Thyroid gland (tissue), 4 donors: ENCODE data around the gene HHATL. TPM values are rescaled to one million over a fixed set of nuclear protein-coding genes. Genes with fewer than 3 reads are reported as not detected.

Experiments used
- DNase-seq, 2 donors: peaks; one replicate each; pipeline ENCODE4 v3.0.0-alpha.2; 2019
- H3K27ac ChIP-seq, 3 donors: fragments of 200-600 bp; sonication (generic); 1 replicate in 2 of 3; 2 replicates in 1 of 3; pipeline ENCODE4 v1.5.1; 2016 to 2019; ENCODE audit warnings: mild to moderate bottlenecking in 1 of 3, moderate library complexity in 1 of 3
- H3K27me3 ChIP-seq: fragments of 200-600 bp; sonication (generic); one replicate; pipeline ENCODE4 v1.5.1; 2019
- H3K36me3 ChIP-seq, 2 donors: fragments of 200-600 bp; sonication (generic); one replicate each; pipeline ENCODE4 v1.5.1; 2016 to 2019
- H3K4me1 ChIP-seq, 2 donors: fragments of 200-600 bp; sonication (generic); one replicate each; pipeline ENCODE4 v1.5.1; 2017 to 2019
- H3K4me3 ChIP-seq, 3 donors: fragments of 200-600 bp; sonication (generic); replicated peaks in 1 of 3; 1 replicate in 2 of 3; 2 replicates in 1 of 3; pipeline ENCODE4 v1.5.1; 2016; ENCODE audit warnings: mild to moderate bottlenecking in 1 of 3
- H3K9me3 ChIP-seq: fragments of 200-600 bp; sonication (generic); one replicate; pipeline ENCODE4 v1.5.1; 2017
- CTCF ChIP-seq, 6 experiments: fragments of 200-600 bp in 3 of 6; fragments of 450-650 bp in 3 of 6; sonication (generic) in 3 of 6; IDR thresholded peaks; one replicate each; pipeline ENCODE4 v1.5.1; 2016 to 2019; ENCODE audit warnings: antibody characterized with exemption in 6 of 6, mild to moderate bottlenecking in 2 of 6, inconsistent platforms in 1 of 6, moderate library complexity in 1 of 6
- POLR2A ChIP-seq, 2 donors: fragments of 450-650 bp; IDR thresholded peaks; one replicate each; pipeline ENCODE4 v1.6.1; 2017; ENCODE audit warnings: antibody characterized with exemption in 2 of 2, mild to moderate bottlenecking in 2 of 2, moderate library complexity in 1 of 2
- WGBS, 2 donors: methylation state at CpG; one replicate each; pipeline ENCODE4 v1.1.5; 2017; 5-methylcytosine and 5-hydroxymethylcytosine counted together
- intact Hi-C: fragments of 100-400 bp; cut with DNase I; formaldehyde crosslinking; loops from one replicate; pipeline ENCODE4 v1.15.1; 2023
- total RNA-seq, 4 donors: library from RNA; depleted of rRNA; stranded (reverse); fragments of >200 nt; gene quantifications; one replicate each; pipeline ENCODE4 v1.2.3, GENCODE V29; 2016

HHATL gene
- total RNA-seq, 4 donors from 2014 or later: 15.7 to 64.1 (median 32.4) TPM

GRCh38 chr3:42688016-42688415, 14.6 kb downstream of the HHATL start:
- Histone ChIP-seq H3K9me3 (no peaks in the 10 kb centered on the region), H3K4me1 (peaks cover 0 to 5% of the 10 kb centered on the region in 2 donors), H3K27me3 (no peaks in the 10 kb centered on the region), H3K4me3 (no peak overlapping the region), H3K27ac (no peak overlapping the region), H3K36me3 (no peaks in the 10 kb centered on the region)
- no peak for TF ChIP-seq CTCF (IDR thresholded peaks at IDR 0.05)
- TF ChIP-seq POLR2A (IDR thresholded peaks at IDR 0.05): no peak
- intact Hi-C loops: no loop called here
- no peak for DNase-seq
- WGBS, 2 donors: 81 to 87% methylated on average over 11 to 12 of the region's 15 CpGs

- H3K9me3 ChIP-seq: no peaks in the 10 kb centered on the region
- no peaks in the 10 kb centered on the region for H3K27me3 ChIP-seq
- H3K4me3 ChIP-seq: no peak overlapping the region
- WGBS, 2 donors: 92 to 94% methylated on average over 6 to 7 of the region's 7 CpGs
- intact Hi-C loops: no loop called here
- no peak for DNase-seq
- TF ChIP-seq CTCF (IDR thresholded peaks at IDR 0.05) (no peak), POLR2A (IDR thresholded peaks at IDR 0.05) (no peak)
- no peaks in the 10 kb centered on the region for H3K36me3 ChIP-seq
- no peak overlapping the region for H3K27ac ChIP-seq
- peaks cover 0 to 5% of the 10 kb centered on the region in 2 donors for H3K4me1 ChIP-seq
These were observed 15.6 kb downstream of the HHATL start for GRCh38 chr3:42686832-42687650.

- no peak overlapping the region for H3K4me3 ChIP-seq
- no peaks in the 10 kb centered on the region for H3K27me3 ChIP-seq
- TF ChIP-seq CTCF (IDR thresholded peaks at IDR 0.05) (no peak), POLR2A (IDR thresholded peaks at IDR 0.05) (no peak)
- WGBS, 2 donors: 35 to 45% methylated on average over 44 to 72 of the region's 80 CpGs
- no peaks in the 10 kb centered on the region for H3K9me3 ChIP-seq
- H3K27ac ChIP-seq: no peak overlapping the region
- H3K36me3 ChIP-seq: no peaks in the 10 kb centered on the region
- H3K4me1 ChIP-seq: peaks cover 0 to 5% of the 10 kb centered on the region in 2 donors
- intact Hi-C loops: no loop called here
- DNase-seq: no peak
These were observed 16.4 kb downstream of the HHATL start for GRCh38 chr3:42685891-42686820.

- Histone ChIP-seq H3K9me3 (no peaks in the 10 kb centered on the region), H3K4me3 (no peak within 1 kb of the TSS), H3K27me3 (no peaks in the 10 kb centered on the region), H3K36me3 (no peaks in the 10 kb centered on the region), H3K27ac (no peak within 1 kb of the TSS), H3K4me1 (peaks cover 0 to 5% of the 10 kb centered on the region in 2 donors)
- no peak for DNase-seq
- WGBS, 2 donors: 53 to 64% methylated on average over 10 to 25 of the region's 34 CpGs
- intact Hi-C loops: no loop called here
- TF ChIP-seq POLR2A (IDR thresholded peaks at IDR 0.05) (no peak), CTCF (IDR thresholded peaks at IDR 0.05) (no peak)
These were observed 17.2 kb downstream of the HHATL start, which contains the start of gene KLHL40 for GRCh38 chr3:42685363-42685881. Gene KLHL40, plus strand, starts transcription at chr3:42685537. Its CDS starts 82 bp downstream, at chr3:42685619.
